HG02973 (cell line): ENCODE results near the gene ARHGEF25.
"Not testable (repeated sequence)": the region's sequence is repeated elsewhere in the genome, so short reads cannot be mapped to it uniquely, and the experiment has no call there.

Experiments used
- ATAC-seq: cut with Tn5 transposase; IDR thresholded peaks from one replicate; pipeline ENCODE4 v1.9.1; 2021; ENCODE audit warnings: moderate library complexity; ENCODE audit not compliant: unreplicated experiment

The ARHGEF25 gene

DNA sequence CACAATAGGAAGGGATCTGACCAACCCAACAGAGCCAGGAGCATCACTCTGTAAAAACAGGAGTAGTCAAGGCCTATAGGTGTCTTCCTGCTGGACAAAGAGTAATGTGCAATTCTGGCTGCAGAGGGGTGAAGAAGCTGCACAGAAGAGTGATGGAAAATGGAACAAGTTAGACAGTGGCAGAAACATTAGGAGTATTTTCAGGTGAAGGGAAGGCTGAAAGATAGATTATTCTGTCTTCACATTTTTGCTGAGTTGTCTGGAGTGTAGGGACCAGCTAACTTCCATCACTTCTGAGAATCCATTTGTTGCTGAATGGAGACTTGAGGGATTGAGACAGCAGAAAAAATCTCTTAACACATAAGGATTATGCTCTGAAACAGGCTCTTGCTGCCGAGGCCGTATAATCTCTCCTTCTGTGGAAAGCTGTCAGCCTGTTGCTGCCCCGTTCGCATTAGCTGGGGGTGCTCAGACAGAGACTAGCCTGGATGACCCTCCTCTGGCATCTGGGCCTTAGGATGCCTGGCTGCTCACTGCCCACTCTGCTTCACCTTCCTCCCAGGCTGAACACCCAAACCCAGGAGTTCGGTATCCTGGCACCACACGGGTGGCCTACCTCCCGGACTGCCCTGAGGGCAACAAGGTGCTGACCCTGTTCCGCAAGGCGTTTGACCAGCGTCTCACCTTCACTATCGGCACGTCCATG, 3.1 kb upstream of the ARHGEF25 start:
- no peak for ATAC-seq

GRCh38 chr12:57609101-57609780, 2.0 kb upstream of the ARHGEF25 start:
- ATAC-seq, result no peak

DNA sequence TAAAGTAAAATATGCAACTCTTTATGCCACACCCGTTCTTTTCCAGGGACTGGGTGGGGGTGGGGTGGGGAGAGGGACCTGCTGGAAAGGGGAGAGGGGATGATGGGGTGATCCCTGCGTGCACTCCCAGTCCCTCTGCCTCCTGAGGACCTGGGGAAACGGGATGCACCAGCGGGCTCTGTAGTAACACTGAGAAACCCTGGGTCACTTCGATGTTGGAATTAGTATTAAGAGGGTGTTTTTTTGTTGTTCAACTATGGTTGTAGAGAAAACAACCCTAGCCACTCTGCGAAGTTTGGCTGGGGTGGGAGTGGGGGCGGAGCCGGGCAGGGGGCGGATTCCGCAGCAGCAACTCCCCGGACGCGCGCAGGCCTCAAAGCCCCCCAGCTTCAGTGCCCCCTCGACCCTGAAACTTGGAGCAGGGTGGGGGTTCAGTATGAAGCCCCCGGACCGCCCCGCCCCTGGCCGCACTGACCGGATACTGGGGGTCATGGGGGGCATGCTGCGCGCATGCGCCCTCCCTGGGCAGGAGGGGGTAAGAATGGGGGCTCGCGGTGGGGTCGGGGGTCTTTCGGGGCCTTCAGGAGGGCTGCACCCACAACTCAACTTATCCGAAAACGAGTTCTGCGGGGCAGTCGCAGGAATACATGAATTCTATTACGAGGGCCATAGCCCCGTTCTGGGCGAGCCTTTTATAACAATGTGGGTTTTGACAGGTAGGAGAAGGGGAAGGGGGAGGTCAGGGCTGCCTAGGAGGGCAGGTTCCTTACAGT, 1.3 kb upstream of the ARHGEF25 start:
- ATAC-seq, result no peak

- no peak for ATAC-seq
Measured at GRCh38 chr12:57610554-57611107, 604 bp upstream of the ARHGEF25 start.

DNA sequence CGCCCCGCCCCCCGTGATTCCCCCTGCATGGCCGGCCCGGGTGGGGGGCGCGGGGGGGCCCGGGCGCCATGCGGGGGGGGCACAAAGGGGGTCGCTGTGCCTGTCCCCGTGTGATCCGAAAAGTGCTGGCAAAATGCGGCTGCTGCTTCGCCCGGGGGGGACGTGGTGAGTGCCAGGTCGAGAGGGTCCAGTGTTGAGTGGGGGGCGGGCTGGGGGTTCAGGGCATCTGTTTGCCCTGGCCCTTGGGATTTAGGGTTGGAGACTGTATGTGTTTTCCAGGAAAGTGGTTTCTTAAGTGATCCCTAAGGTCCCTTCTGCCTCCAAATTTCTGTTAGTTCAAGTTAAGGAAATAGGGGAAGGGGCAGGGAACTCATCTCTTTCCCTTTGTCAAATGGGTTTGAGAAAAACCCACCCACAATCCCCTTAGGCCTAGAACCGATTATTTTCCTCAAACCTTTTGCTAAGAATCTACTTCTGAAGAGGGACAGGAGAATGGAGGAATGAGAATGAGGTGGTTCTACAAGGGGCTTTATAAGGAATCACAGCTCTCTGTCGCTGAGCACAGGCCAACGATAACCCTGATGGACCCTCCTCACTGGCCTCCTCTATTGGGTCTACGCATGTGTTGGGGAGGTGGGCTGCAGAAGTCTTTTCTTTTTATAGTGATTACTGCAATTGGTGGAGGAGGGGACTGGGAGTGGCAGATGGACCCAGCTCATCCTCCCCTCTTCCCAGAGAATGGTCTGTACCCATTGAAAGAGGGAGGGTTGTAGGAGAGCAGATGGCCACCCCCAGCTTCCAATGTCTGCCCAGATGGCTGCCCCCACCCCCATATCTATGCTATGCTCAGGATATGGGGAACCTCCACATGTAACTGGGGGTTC, 834 bp downstream of the ARHGEF25 start:
- ATAC-seq, result no peak

DNA sequence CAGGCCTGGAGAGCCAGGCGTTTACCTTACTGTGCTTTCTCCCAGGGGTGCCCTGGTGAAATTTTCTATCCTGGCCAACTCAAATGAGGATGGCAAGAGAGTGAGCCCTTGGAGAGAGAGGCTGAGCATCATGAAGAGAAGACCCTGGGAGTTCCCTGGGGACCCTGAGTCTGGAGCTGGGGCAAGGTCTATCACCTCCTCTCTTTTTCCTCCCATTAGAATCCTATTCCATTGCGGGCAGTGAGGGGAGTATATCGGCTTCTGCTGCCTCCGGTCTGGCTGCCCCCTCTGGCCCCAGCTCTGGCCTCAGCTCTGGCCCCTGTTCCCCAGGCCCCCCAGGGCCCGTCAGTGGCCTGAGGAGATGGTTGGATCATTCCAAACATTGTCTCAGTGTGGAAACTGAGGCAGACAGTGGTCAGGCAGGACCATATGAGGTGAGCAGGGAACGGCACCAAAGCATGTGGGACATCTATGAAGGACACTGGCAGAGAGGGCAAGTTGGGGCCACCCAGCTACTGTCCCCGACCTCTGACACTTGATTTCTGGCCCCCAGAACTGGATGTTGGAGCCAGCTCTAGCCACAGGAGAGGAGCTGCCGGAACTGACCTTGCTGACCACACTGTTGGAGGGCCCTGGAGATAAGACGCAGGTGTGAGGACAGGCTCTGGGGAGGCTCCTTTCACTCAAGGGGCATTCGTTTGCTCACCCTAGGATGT, 1.6 kb downstream of the ARHGEF25 start:
- ATAC-seq, result no peak

DNA sequence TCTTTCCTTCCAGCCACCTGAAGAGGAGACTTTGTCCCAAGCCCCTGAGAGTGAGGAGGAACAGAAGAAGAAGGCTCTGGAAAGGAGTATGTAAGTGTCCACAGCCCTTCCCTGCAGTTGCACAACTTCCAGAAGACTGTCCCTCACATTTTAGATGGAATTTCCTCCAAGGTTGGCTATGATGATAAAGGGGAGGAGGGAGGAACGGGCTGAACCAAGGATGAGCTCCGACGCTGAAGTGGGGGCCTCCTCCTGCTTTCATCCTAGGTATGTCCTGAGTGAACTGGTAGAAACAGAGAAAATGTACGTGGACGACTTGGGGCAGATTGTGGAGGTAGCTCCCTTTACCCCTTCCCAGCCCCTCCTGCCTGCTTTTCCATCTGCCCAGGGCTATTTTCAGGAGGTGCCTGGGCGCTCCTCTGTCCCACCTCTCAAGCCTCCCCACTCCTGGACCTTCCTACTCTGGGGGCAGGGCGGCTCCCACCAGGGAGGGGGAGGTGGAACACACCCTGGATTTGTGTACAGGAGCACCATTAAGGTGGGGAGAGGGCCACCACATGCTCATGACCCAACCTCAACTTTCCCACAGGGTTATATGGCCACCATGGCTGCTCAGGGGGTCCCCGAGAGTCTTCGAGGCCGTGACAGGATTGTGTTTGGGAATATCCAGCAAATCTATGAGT, 2.3 kb downstream of the ARHGEF25 start:
- ATAC-seq, result no peak

DNA sequence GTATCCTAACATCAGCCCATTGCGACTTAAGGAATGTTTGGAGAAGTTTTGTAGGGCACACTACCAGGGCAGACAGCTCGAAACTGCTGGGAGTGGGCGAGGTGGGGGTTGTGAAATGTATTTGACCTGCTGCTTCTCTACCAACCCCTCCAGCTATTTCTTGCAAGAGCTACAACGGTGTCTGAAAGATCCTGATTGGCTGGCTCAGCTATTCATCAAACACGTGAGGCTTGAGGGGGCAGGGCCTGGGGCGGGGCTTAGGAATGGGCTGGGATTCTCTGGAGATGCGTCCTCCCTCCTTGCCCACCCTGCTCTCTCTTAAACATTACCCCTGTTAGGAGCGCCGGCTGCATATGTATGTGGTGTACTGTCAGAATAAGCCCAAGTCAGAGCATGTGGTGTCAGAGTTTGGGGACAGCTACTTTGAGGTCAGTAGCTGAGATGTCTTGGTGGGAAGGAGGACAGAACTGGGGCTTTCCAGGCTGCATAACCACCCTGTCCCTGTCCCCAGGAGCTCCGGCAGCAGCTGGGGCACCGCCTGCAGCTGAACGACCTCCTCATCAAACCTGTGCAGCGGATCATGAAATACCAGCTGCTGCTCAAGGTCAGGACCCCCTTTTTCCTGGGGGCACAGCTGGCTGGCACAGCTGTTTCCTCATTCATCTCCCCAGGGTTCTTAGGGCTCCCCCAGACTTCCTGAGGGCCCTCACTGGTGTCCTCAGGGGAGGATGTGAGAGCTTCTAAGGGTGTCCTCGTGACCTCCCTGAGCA, 3.1 kb downstream of the ARHGEF25 start:
- peak; percentile 56 for ATAC-seq

DNA sequence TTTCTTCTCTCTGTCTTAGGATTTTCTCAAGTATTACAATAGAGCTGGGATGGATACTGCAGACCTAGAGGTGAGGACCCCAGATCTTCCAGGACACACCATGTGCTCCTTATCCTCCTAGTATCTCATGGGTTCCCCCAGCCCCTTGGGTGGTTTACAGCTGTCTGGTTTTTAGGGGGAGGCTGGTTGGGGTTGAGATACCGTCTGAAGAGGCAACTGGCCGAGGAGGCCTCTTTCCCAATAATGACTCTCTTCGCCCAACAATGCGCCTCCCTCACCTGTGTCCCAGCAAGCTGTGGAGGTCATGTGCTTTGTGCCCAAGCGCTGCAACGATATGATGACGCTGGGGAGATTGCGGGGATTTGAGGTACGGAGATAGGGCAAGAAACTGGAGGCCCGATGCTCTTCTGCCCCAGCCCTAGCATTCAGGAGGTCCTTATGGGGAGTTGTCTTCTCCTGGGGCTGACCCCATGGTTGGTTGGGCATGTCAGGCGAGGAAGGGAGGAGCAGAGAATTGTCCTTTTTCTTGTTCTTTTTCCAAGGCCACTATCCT, 3.8 kb downstream of the ARHGEF25 start:
- no peak for ATAC-seq

DNA sequence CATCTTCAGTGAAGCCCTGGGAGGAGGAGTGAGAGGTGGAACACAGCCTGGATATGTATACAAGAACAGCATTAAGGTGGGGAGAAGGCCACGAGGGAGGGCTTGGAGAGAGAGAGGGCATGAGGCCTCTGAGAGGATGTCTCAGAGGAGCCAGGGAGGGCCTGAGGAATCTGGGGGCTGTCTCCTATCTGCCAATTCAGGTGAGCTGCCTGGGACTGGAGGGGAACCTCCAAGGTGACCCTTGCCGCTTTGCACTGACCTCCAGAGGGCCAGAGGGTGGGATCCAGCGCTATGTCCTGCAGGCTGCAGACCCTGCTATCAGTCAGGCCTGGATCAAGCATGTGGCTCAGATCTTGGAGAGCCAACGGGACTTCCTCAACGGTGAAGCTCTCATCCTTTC, 4.4 kb downstream of the ARHGEF25 start:
- no peak for ATAC-seq

GRCh38 chr12:57616383-57617101, 5.3 kb downstream of the ARHGEF25 start:
- no peak for ATAC-seq

GRCh38 chr12:57617942-57618341, 6.7 kb downstream of the ARHGEF25 start:
- ATAC-seq, result no peak

DNA sequence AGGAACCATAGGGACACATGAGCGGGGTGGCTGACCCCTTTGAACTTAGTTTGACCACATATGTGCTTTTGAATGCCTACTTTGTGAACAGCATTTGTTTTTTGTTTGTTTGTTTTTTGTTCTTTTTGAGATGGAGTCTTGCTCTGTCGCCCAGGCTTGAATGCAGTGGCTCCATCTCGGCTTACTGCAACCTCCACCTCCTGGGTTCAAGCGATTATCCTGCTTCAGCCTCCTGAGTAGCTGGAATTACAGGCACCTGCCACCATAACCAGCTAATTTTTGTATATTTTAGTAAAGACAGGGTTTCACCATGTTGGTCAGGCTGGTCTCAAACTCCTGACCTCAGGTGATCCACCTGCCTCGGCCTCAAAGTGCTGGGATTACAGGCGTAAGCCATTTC, 7.2 kb downstream of the ARHGEF25 start:
- ATAC-seq, result not testable (repeated sequence)

GRCh38 chr12:57618966-57619433, 7.8 kb downstream of the ARHGEF25 start:
- ATAC-seq, result no peak

DNA sequence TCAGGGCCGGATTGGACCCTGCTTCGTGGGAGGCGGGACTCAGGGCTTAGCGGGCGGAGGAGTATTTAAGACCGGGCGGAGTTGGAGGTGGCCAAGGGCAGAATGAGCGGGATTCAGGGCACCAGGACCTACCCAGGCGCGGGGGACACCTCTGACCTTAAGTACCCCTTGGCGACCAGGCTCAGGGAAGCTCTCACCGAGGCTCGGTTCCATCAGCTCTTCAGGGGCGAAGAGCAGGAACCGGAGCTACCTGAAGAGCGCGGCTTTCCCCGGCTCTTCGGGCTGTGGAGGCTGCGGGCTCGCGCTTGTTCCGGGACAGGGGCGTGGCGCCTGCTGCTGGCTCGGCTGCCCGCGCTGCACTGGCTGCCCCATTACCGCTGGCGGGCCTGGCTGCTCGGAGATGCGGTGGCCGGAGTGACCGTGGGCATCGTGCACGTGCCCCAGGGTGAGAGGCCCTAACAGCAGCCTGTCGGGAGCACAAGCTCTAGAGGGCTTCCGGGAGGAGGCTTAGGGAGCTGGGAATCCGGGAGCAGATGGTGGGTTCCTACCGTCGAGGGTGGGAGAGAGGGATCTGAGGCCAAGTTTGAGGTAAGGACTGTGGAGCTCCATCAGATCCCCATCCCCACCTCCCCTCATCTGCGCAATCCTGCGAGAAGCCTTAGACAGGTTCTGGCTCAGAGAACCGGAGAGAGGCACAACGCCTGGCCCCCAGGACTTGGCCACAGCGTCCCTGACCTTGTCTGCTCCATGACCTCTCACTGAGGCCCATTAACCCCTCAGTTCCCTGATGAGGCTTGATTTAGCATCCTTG, 8.4 kb downstream of the ARHGEF25 start:
- no peak for ATAC-seq

DNA sequence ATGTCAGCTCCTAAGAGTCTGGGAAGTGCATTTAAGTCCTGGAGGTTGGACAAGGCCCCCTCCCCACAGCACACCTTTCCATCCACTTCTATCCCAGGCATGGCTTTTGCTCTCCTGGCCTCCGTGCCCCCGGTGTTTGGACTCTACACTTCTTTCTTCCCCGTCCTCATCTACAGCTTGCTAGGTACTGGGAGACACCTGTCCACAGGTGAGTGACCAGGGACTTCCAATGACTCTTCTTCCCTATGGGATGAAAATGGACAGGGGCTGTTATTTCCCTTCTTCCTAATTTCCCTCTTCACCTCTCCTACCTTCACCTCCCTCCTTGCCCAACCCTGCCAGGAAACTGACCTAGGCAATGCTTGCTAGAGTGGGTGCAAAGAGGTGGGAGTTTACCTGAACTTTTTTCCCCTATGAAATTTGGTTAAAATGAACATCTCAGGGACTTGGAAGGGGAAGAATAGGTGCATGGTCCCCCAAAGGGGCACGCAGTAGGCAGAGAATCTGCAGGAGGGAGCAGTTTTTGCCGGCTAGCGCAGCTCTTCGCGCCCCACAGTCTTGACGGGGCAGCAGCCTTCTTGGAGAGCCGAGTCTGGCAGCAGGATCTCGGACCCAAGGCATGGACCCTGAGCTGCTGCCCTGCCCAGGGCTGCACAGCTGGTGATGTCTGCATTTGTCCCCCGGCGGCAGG, 9.2 kb downstream of the ARHGEF25 start:
- ATAC-seq, result no peak
